Measurements from ENCODE around the gene EFL1. TPM values are rescaled to one million over a fixed set of nuclear protein-coding genes. Genes with fewer than 3 reads are reported as not detected.

EFL1 gene
- polyA plus RNA-seq, 1 donor (not counting 4 experiments of a cell fraction or from before 2014, with no cell fraction given), result 32.0 TPM

DNA sequence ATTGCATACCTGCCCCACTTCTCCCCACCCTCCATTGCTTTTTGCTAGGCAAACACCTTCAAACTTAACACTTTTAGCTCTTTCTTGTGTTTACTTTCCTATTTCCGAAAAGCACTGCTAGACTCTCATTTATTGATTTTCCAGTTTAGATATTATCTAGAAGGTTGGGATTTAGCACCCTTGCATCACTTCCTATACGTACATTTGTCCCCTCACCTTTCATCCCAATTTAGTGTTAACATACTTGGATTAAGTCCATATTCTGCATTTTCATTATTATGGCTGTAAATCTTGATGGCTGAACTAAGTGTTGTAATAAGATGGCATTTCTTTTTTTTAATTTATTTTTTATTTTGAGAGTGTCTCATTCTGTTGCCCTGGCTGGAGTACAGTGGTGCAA is 47.3 kb upstream of the EFL1 start:
- DNase-seq (ENCODE audit: low read depth, low spot score) (no peak), FAIRE-seq (no peak)
- Histone ChIP-seq H3K36me3 (ENCODE audit: control insufficient read depth in 2 of 2, extremely low read depth in 1 of 2, insufficient read depth in 2 of 2, low read length in 2 of 2) (no peaks in the 10 kb centered on the region), H3K27ac (ENCODE audit: control insufficient read depth, insufficient read depth, low read length) (no peak overlapping the region), H3K9ac (ENCODE audit: control insufficient read depth, extremely low read depth, insufficient read depth, low read length) (no peak overlapping the region), H2AFZ (ENCODE audit: control insufficient read depth, low read length) (no peak overlapping the region), H3K79me2 (ENCODE audit: control insufficient read depth, insufficient read depth, low read length) (no peaks in the 10 kb centered on the region), H3K4me2 (ENCODE audit: control insufficient read depth, extremely low read depth, insufficient read depth, low read depth, low read length) (no peak overlapping the region), H3K27me3 (ENCODE audit: control insufficient read depth, extremely low read depth, insufficient read depth, low read length) (no peaks in the 10 kb centered on the region), H4K20me1 (ENCODE audit: control insufficient read depth, extremely low read depth, insufficient read depth, low read length) (no peaks in the 10 kb centered on the region), H3K9me1 (ENCODE audit: control insufficient read depth, extremely low read depth, insufficient read depth, low read length) (no peaks in the 10 kb centered on the region), H3K4me1 (ENCODE audit: control insufficient read depth, extremely low read depth, insufficient read depth, low read length) (no peaks in the 10 kb centered on the region), H3K4me3 (ENCODE audit: control insufficient read depth in 2 of 3, extremely low read depth in 1 of 3, insufficient read depth in 2 of 3, low read depth in 1 of 3, low read length in 3 of 3) (no peak overlapping the region), H3K9me3 (ENCODE audit: control insufficient read depth, low read depth, low read length) (no peaks in the 10 kb centered on the region)
- TF ChIP-seq CTCF (optimal IDR thresholded peaks at IDR 0.05 in 1 of 3, IDR thresholded peaks at IDR 0.05 in 1 of 3, conservative IDR thresholded peaks at IDR 0.05 in 1 of 3; ENCODE audit: extremely low read depth in 1 of 3, insufficient read depth in 2 of 3, low read length in 3 of 3), result no peak
- TF ChIP-seq EZH2 (IDR thresholded peaks at IDR 0.05; ENCODE audit: low read length), result no peak
- dilution Hi-C loops (cut with MboI; ENCODE audit: extremely low pct_ligation_motif_present, low sequenced_read_pairs), result no loop called here

- H3K9ac ChIP-seq (ENCODE audit: control insufficient read depth, extremely low read depth, insufficient read depth, low read length), result no peak overlapping the region
- H3K4me3 ChIP-seq (ENCODE audit: control insufficient read depth in 2 of 3, extremely low read depth in 1 of 3, insufficient read depth in 2 of 3, low read depth in 1 of 3, low read length in 3 of 3), result no peak overlapping the region
- dilution Hi-C loops (cut with MboI; ENCODE audit: extremely low pct_ligation_motif_present, low sequenced_read_pairs), result no loop called here
- FAIRE-seq (no peak), DNase-seq (ENCODE audit: low read depth, low spot score) (no peak)
- H3K4me2 ChIP-seq (ENCODE audit: control insufficient read depth, extremely low read depth, insufficient read depth, low read depth, low read length), result no peak overlapping the region
- H2AFZ ChIP-seq (ENCODE audit: control insufficient read depth, low read length), result no peak overlapping the region
- no peaks in the 10 kb centered on the region for H3K4me1 ChIP-seq (ENCODE audit: control insufficient read depth, extremely low read depth, insufficient read depth, low read length)
- H3K9me1 ChIP-seq (ENCODE audit: control insufficient read depth, extremely low read depth, insufficient read depth, low read length), result no peaks in the 10 kb centered on the region
- no peaks in the 10 kb centered on the region for H3K9me3 ChIP-seq (ENCODE audit: control insufficient read depth, low read depth, low read length)
- no peaks in the 10 kb centered on the region for H3K36me3 ChIP-seq (ENCODE audit: control insufficient read depth in 2 of 2, extremely low read depth in 1 of 2, insufficient read depth in 2 of 2, low read length in 2 of 2)
- H3K27ac ChIP-seq (ENCODE audit: control insufficient read depth, insufficient read depth, low read length), result no peak overlapping the region
- H3K79me2 ChIP-seq (ENCODE audit: control insufficient read depth, insufficient read depth, low read length), result no peaks in the 10 kb centered on the region
- H3K27me3 ChIP-seq (ENCODE audit: control insufficient read depth, extremely low read depth, insufficient read depth, low read length), result no peaks in the 10 kb centered on the region
- no peak for TF ChIP-seq CTCF (optimal IDR thresholded peaks at IDR 0.05 in 1 of 3, IDR thresholded peaks at IDR 0.05 in 1 of 3, conservative IDR thresholded peaks at IDR 0.05 in 1 of 3; ENCODE audit: extremely low read depth in 1 of 3, insufficient read depth in 2 of 3, low read length in 3 of 3)
- TF ChIP-seq EZH2 (IDR thresholded peaks at IDR 0.05; ENCODE audit: low read length), result no peak
- no peaks in the 10 kb centered on the region for H4K20me1 ChIP-seq (ENCODE audit: control insufficient read depth, extremely low read depth, insufficient read depth, low read length)
These were observed 45.2 kb upstream of the EFL1 start for GRCh38 chr15:82307714-82308081.
